ENCODE measurements around the gene SLC6A6.

DNA sequence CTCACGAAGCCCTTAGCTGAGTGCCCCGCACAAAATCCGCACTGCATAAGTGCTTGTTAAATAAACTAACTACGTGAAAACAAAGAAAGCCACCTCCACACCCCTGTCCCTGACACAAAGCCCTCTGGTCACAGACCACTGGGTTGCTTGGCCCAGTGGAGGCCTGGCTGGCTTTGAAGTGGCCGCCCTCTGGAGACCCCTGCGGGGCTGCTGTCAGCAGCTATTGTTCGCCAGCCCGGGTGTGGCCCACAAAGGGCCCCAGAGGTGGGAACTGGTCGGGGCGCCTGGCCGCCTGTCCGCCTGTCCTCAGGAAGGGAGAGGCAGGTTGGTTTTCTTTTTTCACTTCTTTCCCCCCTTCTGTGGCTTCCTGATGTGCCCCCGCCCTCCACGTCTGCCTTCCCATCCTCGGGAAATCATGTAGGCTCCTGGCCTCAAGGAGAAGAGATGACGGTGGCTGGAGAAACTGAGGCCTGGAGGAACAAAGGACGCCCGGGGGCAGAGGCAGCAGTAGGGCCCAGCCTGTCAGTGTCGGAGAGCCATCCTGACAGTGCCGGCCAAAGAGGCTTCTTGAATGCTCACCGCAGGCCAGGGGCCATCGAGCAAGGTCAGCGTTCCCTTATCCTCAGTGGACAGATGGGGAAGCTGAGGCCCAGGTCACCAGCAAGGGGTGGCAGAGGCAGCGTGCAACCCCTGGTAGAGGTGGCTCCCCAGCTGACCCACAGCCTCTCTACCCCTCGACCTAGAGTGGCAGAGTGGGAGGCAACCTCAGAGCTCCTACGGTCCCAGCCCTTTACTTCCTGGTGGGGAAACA lies 61.1 kb downstream of the SLC6A6 start:
- TF ChIP-seq, protein P1, sequence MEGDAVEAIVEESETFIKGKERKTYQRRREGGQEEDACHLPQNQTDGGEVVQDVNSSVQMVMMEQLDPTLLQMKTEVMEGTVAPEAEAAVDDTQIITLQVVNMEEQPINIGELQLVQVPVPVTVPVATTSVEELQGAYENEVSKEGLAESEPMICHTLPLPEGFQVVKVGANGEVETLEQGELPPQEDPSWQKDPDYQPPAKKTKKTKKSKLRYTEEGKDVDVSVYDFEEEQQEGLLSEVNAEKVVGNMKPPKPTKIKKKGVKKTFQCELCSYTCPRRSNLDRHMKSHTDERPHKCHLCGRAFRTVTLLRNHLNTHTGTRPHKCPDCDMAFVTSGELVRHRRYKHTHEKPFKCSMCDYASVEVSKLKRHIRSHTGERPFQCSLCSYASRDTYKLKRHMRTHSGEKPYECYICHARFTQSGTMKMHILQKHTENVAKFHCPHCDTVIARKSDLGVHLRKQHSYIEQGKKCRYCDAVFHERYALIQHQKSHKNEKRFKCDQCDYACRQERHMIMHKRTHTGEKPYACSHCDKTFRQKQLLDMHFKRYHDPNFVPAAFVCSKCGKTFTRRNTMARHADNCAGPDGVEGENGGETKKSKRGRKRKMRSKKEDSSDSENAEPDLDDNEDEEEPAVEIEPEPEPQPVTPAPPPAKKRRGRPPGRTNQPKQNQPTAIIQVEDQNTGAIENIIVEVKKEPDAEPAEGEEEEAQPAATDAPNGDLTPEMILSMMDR (IDR thresholded peaks at IDR 0.05): no peak
- no peak for TF ChIP-seq POLR2A (IDR thresholded peaks at IDR 0.05)

Data from stomach (tissue), 4 donors.